HepG2 (cell line): Measurements from ENCODE around the gene MMD2. TPM values are rescaled to one million over a fixed set of nuclear protein-coding genes. Genes with fewer than 3 reads are reported as not detected.

Experiments used
- ARID5B ChIP-seq: IDR thresholded peaks from 2 replicates; pipeline ENCODE4 v1.4.0; 2020; ENCODE audit warnings: mild to moderate bottlenecking, missing genetic modification reagents
- DPF2 ChIP-seq: sonication (generic); formaldehyde crosslinking; IDR thresholded peaks from 2 replicates; pipeline ENCODE4 v1.4.0; 2020; ENCODE audit warnings: mild to moderate bottlenecking, low read depth, missing genetic modification reagents, borderline replicate concordance
- MEIS2 ChIP-seq: sonication (generic); formaldehyde crosslinking; IDR thresholded peaks from 2 replicates; pipeline ENCODE4 v1.9.0; 2021; ENCODE audit warnings: mild to moderate bottlenecking, missing genetic modification reagents
- SAP130 ChIP-seq: IDR thresholded peaks from 2 replicates; pipeline ENCODE4 v1.6.1; 2016; ENCODE audit warnings: low read depth
- SNRNP70 ChIP-seq: fragments of 200-400 bp; formaldehyde crosslinking; IDR thresholded peaks from 2 replicates; pipeline ENCODE4 v1.6.1; 2017; ENCODE audit warnings: mild to moderate bottlenecking, low read depth, low read length, moderate library complexity
- SOX13 ChIP-seq, 3 experiments: fragments of 450-650 bp in 1 of 3; sonication (generic) in 1 of 3; formaldehyde crosslinking in 1 of 3; IDR thresholded peaks in 2 of 3; conservative IDR thresholded peaks in 1 of 3; 2 replicates each; pipeline versions ENCODE4 v1.5.0 to v1.6.1; 2016 to 2020; ENCODE audit warnings: antibody characterized with exemption in 1 of 3, mild to moderate bottlenecking in 1 of 3, missing compliant biosample characterization in 1 of 3, missing genetic modification reagents in 1 of 3, moderate library complexity in 1 of 3
- SRY ChIP-seq: sonication (generic); formaldehyde crosslinking; IDR thresholded peaks from 2 replicates; pipeline ENCODE4 v1.8.0; 2022; ENCODE audit warnings: mild to moderate bottlenecking, missing genetic modification reagents
- TCF7 ChIP-seq: sonication (generic); IDR thresholded peaks from 2 replicates; pipeline ENCODE4 v1.6.1; 2016; ENCODE audit warnings: antibody characterized with exemption, low read depth
- ZEB1 ChIP-seq: IDR thresholded peaks from 2 replicates; pipeline ENCODE4 v1.6.1; 2012; ENCODE audit warnings: mild to moderate bottlenecking, low read depth, inconsistent platforms; ENCODE audit not compliant: insufficient replicate concordance
- ZHX1 ChIP-seq: sonication (generic); formaldehyde crosslinking; IDR thresholded peaks from 2 replicates; pipeline ENCODE4 v1.8.1; 2022; ENCODE audit warnings: low read depth, mild to moderate bottlenecking, missing genetic modification reagents
- ZNF34 ChIP-seq: sonication (generic); formaldehyde crosslinking; IDR thresholded peaks from 2 replicates; pipeline ENCODE4 v1.4.0; 2020; ENCODE audit warnings: mild to moderate bottlenecking, missing genetic modification reagents, borderline replicate concordance
- ZNF639 ChIP-seq: conservative IDR thresholded peaks from 2 replicates; pipeline ENCODE4 v1.6.1; 2018; ENCODE audit warnings: missing genetic modification reagents
- ZNF788 ChIP-seq: sonication (generic); formaldehyde crosslinking; IDR thresholded peaks from 2 replicates; pipeline ENCODE4 v1.5.0; 2020; ENCODE audit warnings: mild to moderate bottlenecking, missing genetic modification reagents, borderline replicate concordance
- ZUFSP ChIP-seq: sonication (generic); formaldehyde crosslinking; IDR thresholded peaks from 2 replicates; pipeline ENCODE4 v1.9.0; 2021; ENCODE audit warnings: missing genetic modification reagents, mild to moderate bottlenecking, borderline replicate concordance
- polyA plus RNA-seq, 8 experiments: library from polyadenylated mRNA; depleted of rRNA in 3 of 8; stranded (reverse) in 7 of 8; unstranded in 1 of 8; fragments of >200 nt; fragmentation: Illumina TruSeq in 4 of 8; extraction: Trizol in 4 of 8; gene quantifications; 2 replicates each; pipeline versions ENCODE4 v1.2.1 to v1.2.3, GENCODE V29; 2011 to 2016; ENCODE audit warnings: low read depth in 4 of 8, missing spikeins in 1 of 8, mixed read lengths in 1 of 8; ENCODE audit not compliant: insufficient read depth in 1 of 8
- total RNA-seq, 5 experiments: library from RNA; depleted of rRNA; stranded (reverse); fragments of >200 nt; fragmentation: Illumina TruSeq; extraction: Trizol; gene quantifications; 2 replicates each; pipeline ENCODE4 v1.2.3, GENCODE V29; 2016; ENCODE audit warnings: low read depth in 1 of 5

Gene MMD2
- total and polyA plus RNA-seq, 2 of the 13 experiments (the other 11 are each of a cell fraction or from before 2014, with no cell fraction given) = not detected

GRCh38 chr7:4856336-4857057, 102.5 kb downstream of the MMD2 start (continued):
- TF ChIP-seq ZHX1 (CRISPR knock-in tag) (no peak), ZUFSP (no peak), TCF7 (peak; percentile 51; the same call in 1 of the 2 replicates), DPF2 (no peak), ZEB1 (no peak), ZNF639 (CRISPR knock-in tag) (no peak), SNRNP70 (no peak), ZNF788 (CRISPR knock-in tag) (no peak), ARID5B (CRISPR knock-in tag) (0 out of 2 replicates have a peak, but pooled peaks have one; percentile 15), ZNF34 (no peak), SAP130 (CRISPR knock-in tag) (peak; percentile 30; the same call in 1 of the 2 replicates), MEIS2 (CRISPR knock-in tag) (no peak), SOX13 (IDR thresholded peaks at IDR 0.05) (no peak), SOX13 (CRISPR knock-in tag; conservative IDR thresholded peaks at IDR 0.05 in 1 of 2, IDR thresholded peaks at IDR 0.05 in 1 of 2) (peak in 1 of 2 experiments; percentile 43; a peak in 1 of 4 replicates), SRY (CRISPR knock-in tag) (no peak)
- TF ChIP-seq, all 625 proteins: peak for 8
